Astrocyte (in vitro differentiated cells and primary cell): Measurements from ENCODE around the gene ASMTL. TPM values are rescaled to one million over a fixed set of nuclear protein-coding genes. Genes with fewer than 3 reads are reported as not detected.
"Not testable (repeated sequence)": the region's sequence is repeated elsewhere in the genome, so short reads cannot be mapped to it uniquely, and the experiment has no call there.

ENCODE experiments used
- DNase-seq: peaks from one replicate; pipeline ENCODE4 v3.0.0-alpha.2; 2010; ENCODE audit warnings: low read depth
- FAIRE-seq: peaks from 2 replicates; lab custom pipeline; 2011; peaks lifted over from hg19 to GRCh38; lab: Jason Lieb, UNC
- H2AFZ ChIP-seq: 2 replicates; pipeline ENCODE4 v1.6.0; 2012; ENCODE audit warnings: low read depth, low read length, inconsistent platforms
- H3K27ac ChIP-seq: 2 replicates; pipeline ENCODE4 v1.5.1; 2011; ENCODE audit warnings: low read depth, low read length, inconsistent platforms
- H3K27me3 ChIP-seq: 2 replicates; pipeline ENCODE4 v1.6.0; 2011; ENCODE audit warnings: low read length, inconsistent platforms; ENCODE audit not compliant: insufficient read depth
- H3K36me3 ChIP-seq: 2 replicates; pipeline ENCODE4 v1.5.1; 2011; ENCODE audit warnings: low read length, inconsistent platforms; ENCODE audit not compliant: insufficient read depth
- H3K4me1 ChIP-seq: 2 replicates; pipeline ENCODE4 v1.5.1; 2011; ENCODE audit warnings: low read length, inconsistent platforms; ENCODE audit not compliant: insufficient read depth
- H3K4me2 ChIP-seq: 2 replicates; pipeline ENCODE4 v1.6.0; 2012; ENCODE audit warnings: low read length, inconsistent platforms
- H3K4me3 ChIP-seq: 2 replicates; pipeline ENCODE4 v1.5.1; 2011; ENCODE audit warnings: low read depth, mild to moderate bottlenecking, low read length, inconsistent platforms; ENCODE audit not compliant: insufficient read depth
- H3K79me2 ChIP-seq: 2 replicates; pipeline ENCODE4 v1.6.0; 2012; ENCODE audit warnings: mild to moderate bottlenecking, low read length, inconsistent platforms; ENCODE audit not compliant: insufficient read depth
- H3K9ac ChIP-seq: 2 replicates; pipeline ENCODE4 v1.6.0; 2012; ENCODE audit warnings: mild to moderate bottlenecking, low read length, inconsistent platforms
- H3K9me3 ChIP-seq: 2 replicates; pipeline ENCODE4 v1.5.1; 2012; ENCODE audit warnings: low read depth, mild to moderate bottlenecking, low read length, inconsistent platforms; ENCODE audit not compliant: insufficient read depth
- H4K20me1 ChIP-seq: 2 replicates; pipeline ENCODE4 v1.6.0; 2012; ENCODE audit warnings: low read length, inconsistent platforms; ENCODE audit not compliant: insufficient read depth
- H3K27ac Mint-ChIP-seq: one replicate; pipeline ENCODE4 v1.8.0; 2021; ENCODE audit warnings: mild to moderate bottlenecking, mixed read lengths; ENCODE audit not compliant: unreplicated experiment
- H3K27me3 Mint-ChIP-seq: one replicate; pipeline ENCODE4 v1.8.0; 2021; ENCODE audit warnings: low read depth, mixed read lengths; ENCODE audit not compliant: unreplicated experiment
- H3K36me3 Mint-ChIP-seq: one replicate; pipeline ENCODE4 v1.8.0; 2021; ENCODE audit warnings: low read depth, mixed read lengths; ENCODE audit not compliant: unreplicated experiment
- H3K4me1 Mint-ChIP-seq: one replicate; pipeline ENCODE4 v1.8.0; 2021; ENCODE audit warnings: low read depth, mixed read lengths; ENCODE audit not compliant: unreplicated experiment
- H3K4me3 Mint-ChIP-seq: one replicate; pipeline ENCODE4 v1.8.0; 2021; ENCODE audit warnings: mild to moderate bottlenecking, moderate library complexity, mixed read lengths; ENCODE audit not compliant: unreplicated experiment
- H3K9me3 Mint-ChIP-seq: one replicate; pipeline ENCODE4 v1.8.0; 2021; ENCODE audit warnings: mild to moderate bottlenecking, mixed read lengths; ENCODE audit not compliant: unreplicated experiment
- CTCF ChIP-seq: IDR thresholded peaks from 2 replicates; pipeline ENCODE4 v1.5.1; 2011; ENCODE audit warnings: low read depth, mild to moderate bottlenecking, inconsistent platforms, low read length, moderate library complexity; ENCODE audit not compliant: insufficient read depth
- EZH2 ChIP-seq: IDR thresholded peaks from 2 replicates; pipeline ENCODE4 v1.6.1; 2012; ENCODE audit warnings: mild to moderate bottlenecking, low read length, inconsistent platforms; ENCODE audit not compliant: insufficient read depth
- total RNA-seq: library from RNA; stranded (reverse); gene quantifications from 2 replicates; pipeline ENCODE4 v1.2.1, GENCODE V29; 2021

The ASMTL gene
- total RNA-seq, 1 donor from 2014 or later = 22.1 TPM

DNA sequence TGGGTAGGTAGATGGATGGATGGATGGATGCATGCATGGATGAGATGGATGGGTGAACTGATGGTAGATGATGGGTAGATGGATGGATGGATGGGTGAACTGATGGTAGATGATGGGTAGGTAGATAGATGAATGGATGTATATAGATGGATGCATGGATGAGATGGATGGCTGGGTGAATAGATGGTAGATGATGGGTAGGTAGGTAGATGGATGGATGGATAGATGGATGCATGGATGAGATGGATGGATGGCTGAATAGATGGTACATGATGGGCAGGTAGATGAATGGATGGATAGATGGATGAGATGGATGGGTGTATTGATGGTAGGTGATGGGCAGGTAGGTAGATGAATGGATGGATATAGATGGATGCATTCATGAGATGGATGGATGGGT is 45.7 kb downstream of the ASMTL start:
- no peak overlapping the region for H3K4me3 Mint-ChIP-seq
- Histone ChIP-seq H3K4me1 (no peaks in the 10 kb centered on the region), H4K20me1 (peaks cover 43% of the 10 kb centered on the region), H3K27ac (no peak overlapping the region), H3K4me2 (no peak overlapping the region), H3K9ac (no peak overlapping the region), H2AFZ (no peak overlapping the region), H3K9me3 (peaks cover 7% of the 10 kb centered on the region), H3K79me2 (peaks cover 4% of the 10 kb centered on the region), H3K4me3 (no peak overlapping the region), H3K27me3 (no peaks in the 10 kb centered on the region), H3K36me3 (peaks cover 11% of the 10 kb centered on the region)
- TF ChIP-seq EZH2 = no peak
- no peak for TF ChIP-seq CTCF
- H3K4me1 Mint-ChIP-seq = no peaks in the 10 kb centered on the region
- no peak for FAIRE-seq
- no peak overlapping the region for H3K27ac Mint-ChIP-seq
- peaks cover 2% of the 10 kb centered on the region for H3K36me3 Mint-ChIP-seq
- H3K9me3 Mint-ChIP-seq = no peaks in the 10 kb centered on the region
- no peaks in the 10 kb centered on the region for H3K27me3 Mint-ChIP-seq
- no peak for DNase-seq

DNA sequence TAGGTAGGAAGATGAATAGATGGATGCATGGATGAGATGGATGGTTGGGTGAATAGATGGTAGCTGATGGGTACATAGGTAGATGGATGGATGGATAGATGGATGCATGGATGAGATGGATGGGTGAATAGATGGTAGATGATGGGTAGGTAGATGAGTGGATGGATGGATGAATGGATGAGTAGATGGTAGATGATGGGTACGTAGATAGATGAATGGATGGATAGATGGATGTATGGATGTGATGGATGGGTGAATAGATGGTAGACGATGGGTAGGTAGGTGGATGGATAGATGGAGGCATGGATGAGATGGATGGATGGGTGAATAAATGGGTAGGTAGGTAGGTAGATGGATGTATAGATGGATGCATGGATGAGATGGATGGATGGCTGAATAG is 46.9 kb downstream of the ASMTL start:
- not testable (repeated sequence) for DNase-seq, H3K4me1 Mint-ChIP-seq, H3K9ac ChIP-seq, H3K4me3 Mint-ChIP-seq, H3K27me3 ChIP-seq, H2AFZ ChIP-seq, H3K27ac Mint-ChIP-seq, H3K9me3 ChIP-seq, FAIRE-seq, H3K27ac ChIP-seq, H3K9me3 Mint-ChIP-seq, H3K36me3 Mint-ChIP-seq, H3K4me2 ChIP-seq, H3K79me2 ChIP-seq, H3K4me1 ChIP-seq, H3K4me3 ChIP-seq, H3K27me3 Mint-ChIP-seq
- peaks cover 11% of the 10 kb centered on the region for H3K36me3 ChIP-seq
- peaks cover 40% of the 10 kb centered on the region for H4K20me1 ChIP-seq

DNA sequence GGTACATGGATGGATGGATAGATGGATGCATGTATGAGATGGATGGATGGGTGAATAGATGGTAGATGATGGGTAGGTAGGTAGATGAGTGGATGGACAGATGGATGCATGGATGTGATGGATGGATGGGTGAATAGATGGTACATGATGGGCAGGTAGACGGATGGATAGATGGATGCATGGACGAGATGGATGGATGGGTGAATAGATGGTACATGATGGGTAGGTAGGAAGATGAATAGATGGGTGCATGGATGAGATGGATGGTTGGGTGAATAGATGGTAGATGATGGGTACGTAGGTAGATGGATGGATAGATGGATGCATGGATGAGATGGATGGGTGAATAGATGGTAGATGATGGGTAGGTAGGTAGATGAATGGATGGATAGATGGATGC is 48.8 kb downstream of the ASMTL start:
- not testable (repeated sequence) for H3K9me3 ChIP-seq, H3K4me3 Mint-ChIP-seq, H3K27ac Mint-ChIP-seq, H3K9ac ChIP-seq, H3K4me2 ChIP-seq, H3K27me3 Mint-ChIP-seq, H3K27me3 ChIP-seq, DNase-seq, H3K9me3 Mint-ChIP-seq, H3K36me3 Mint-ChIP-seq, H3K4me3 ChIP-seq, H3K4me1 ChIP-seq, FAIRE-seq, H3K79me2 ChIP-seq, H3K4me1 Mint-ChIP-seq, H3K27ac ChIP-seq, H2AFZ ChIP-seq
- Histone ChIP-seq H3K36me3 (peaks cover 11% of the 10 kb centered on the region), H4K20me1 (peaks cover 43% of the 10 kb centered on the region)

GRCh38 chrX:1403228-1403627 is 49.5 kb downstream of the ASMTL start:
- H4K20me1 ChIP-seq = peaks cover 43% of the 10 kb centered on the region
- DNase-seq (no peak), FAIRE-seq (no peak)
- H3K36me3 ChIP-seq = peaks cover 11% of the 10 kb centered on the region
- H3K9ac ChIP-seq = no peak overlapping the region
- H3K27me3 ChIP-seq = no peaks in the 10 kb centered on the region
- H3K79me2 ChIP-seq = peaks cover 4% of the 10 kb centered on the region
- Mint-ChIP-seq H3K36me3 (no peaks in the 10 kb centered on the region), H3K4me3 (no peak overlapping the region), H3K9me3 (no peaks in the 10 kb centered on the region), H3K4me1 (no peaks in the 10 kb centered on the region), H3K27me3 (no peaks in the 10 kb centered on the region), H3K27ac (no peak overlapping the region)
- H3K9me3 ChIP-seq = peaks cover 7% of the 10 kb centered on the region
- no peak overlapping the region for H3K4me3 ChIP-seq
- H3K27ac ChIP-seq = no peak overlapping the region
- TF ChIP-seq EZH2 = no peak
- no peak for TF ChIP-seq CTCF
- no peak overlapping the region for H2AFZ ChIP-seq
- H3K4me1 ChIP-seq = no peaks in the 10 kb centered on the region
- H3K4me2 ChIP-seq = no peak overlapping the region
